Measurements from ENCODE around the gene CACNA1C. TPM values are rescaled to one million over a fixed set of nuclear protein-coding genes. Genes with fewer than 3 reads are reported as not detected.

Gene CACNA1C
- total RNA-seq, 1 donor from 2014 or later = 171 TPM

- no peak for DNase-seq (ENCODE audit: missing footprints)
- peak; percentile 52 for ATAC-seq
- intact Hi-C loops (cut with DNase I) = no loop called here
Measured at GRCh38 chr12:2615665-2616402, 563.0 kb downstream of the CACNA1C start.

GRCh38 chr12:2616763-2617162 is 564.0 kb downstream of the CACNA1C start:
- DNase-seq (ENCODE audit: missing footprints) (no peak), ATAC-seq (no peak)
- intact Hi-C loops (cut with DNase I) = no loop called here

- ATAC-seq (no peak), DNase-seq (ENCODE audit: missing footprints) (no peak)
- intact Hi-C loops (cut with DNase I) = no loop called here
Measured at GRCh38 chr12:2617365-2617764, 564.6 kb downstream of the CACNA1C start.

GRCh38 chr12:2618291-2618995 is 565.7 kb downstream of the CACNA1C start:
- DNase-seq (ENCODE audit: missing footprints) (no peak), ATAC-seq (no peak)
- intact Hi-C loops (cut with DNase I) = no loop called here

- ATAC-seq = no peak
- DNase-seq (ENCODE audit: missing footprints) = no peak
- intact Hi-C loops (cut with DNase I) = no loop called here
Measured at GRCh38 chr12:2619136-2619535, 566.3 kb downstream of the CACNA1C start.

GRCh38 chr12:2622460-2622859 is 569.7 kb downstream of the CACNA1C start:
- intact Hi-C loops (cut with DNase I) = no loop called here
- ATAC-seq (no peak), DNase-seq (ENCODE audit: missing footprints) (no peak)

- ATAC-seq (no peak), DNase-seq (ENCODE audit: missing footprints) (no peak)
- intact Hi-C loops (cut with DNase I) = no loop called here
Measured at GRCh38 chr12:2623472-2623871, 570.7 kb downstream of the CACNA1C start.

- intact Hi-C loops (cut with DNase I) = no loop called here
- no peak for DNase-seq (ENCODE audit: missing footprints)
Measured at GRCh38 chr12:2624543-2625288, 571.9 kb downstream of the CACNA1C start.

GRCh38 chr12:2625289-2625612 is 572.5 kb downstream of the CACNA1C start:
- ATAC-seq (no peak), DNase-seq (ENCODE audit: missing footprints) (no peak)
- intact Hi-C loops (cut with DNase I) = no loop called here

More at GRCh38 chr12:2624543-2625288, 571.9 kb downstream of the CACNA1C start:
- no peak for ATAC-seq

GRCh38 chr12:2627076-2627834 is 574.5 kb downstream of the CACNA1C start:
- no peak for ATAC-seq
- DNase-seq (ENCODE audit: missing footprints) = no peak
- intact Hi-C loops (cut with DNase I) = no loop called here

GRCh38 chr12:2627835-2628191 is 575.0 kb downstream of the CACNA1C start:
- intact Hi-C loops (cut with DNase I) = no loop called here
- no peak for ATAC-seq
- no peak for DNase-seq (ENCODE audit: missing footprints)

- intact Hi-C loops (cut with DNase I) = no loop called here
- no peak for DNase-seq (ENCODE audit: missing footprints)
- ATAC-seq = no peak
Measured at GRCh38 chr12:2628401-2628800, 575.6 kb downstream of the CACNA1C start.

GRCh38 chr12:2629051-2629450 is 576.3 kb downstream of the CACNA1C start:
- intact Hi-C loops (cut with DNase I) = no loop called here
- ATAC-seq (no peak), DNase-seq (ENCODE audit: missing footprints) (no peak)

GRCh38 chr12:2631653-2632350 is 579.0 kb downstream of the CACNA1C start:
- intact Hi-C loops (cut with DNase I) = no loop called here
- DNase-seq (ENCODE audit: missing footprints) (no peak), ATAC-seq (peak; percentile 72)

GRCh38 chr12:2633176-2633824 is 580.5 kb downstream of the CACNA1C start:
- no peak for DNase-seq (ENCODE audit: missing footprints)
- intact Hi-C loops (cut with DNase I) = no loop called here
- no peak for ATAC-seq

GRCh38 chr12:2633825-2634200 is 581.0 kb downstream of the CACNA1C start:
- intact Hi-C loops (cut with DNase I) = no loop called here
- ATAC-seq = no peak
- DNase-seq (ENCODE audit: missing footprints) = no peak

GRCh38 chr12:2634471-2634870 is 581.7 kb downstream of the CACNA1C start:
- ATAC-seq (no peak), DNase-seq (ENCODE audit: missing footprints) (no peak)
- intact Hi-C loops (cut with DNase I) = no loop called here

GRCh38 chr12:2636741-2637340 is 584.1 kb downstream of the CACNA1C start:
- no peak for ATAC-seq
- DNase-seq (ENCODE audit: missing footprints) = no peak
- intact Hi-C loops (cut with DNase I) = no loop called here
